Fibroblast of peridontal ligament (primary cell): ENCODE results near the gene EIF1B.

Experiments
- DNase-seq: peaks from one replicate; pipeline ENCODE4 v3.0.0-alpha.2; 2010; ENCODE audit errors: extremely low read depth

The EIF1B gene

DNA sequence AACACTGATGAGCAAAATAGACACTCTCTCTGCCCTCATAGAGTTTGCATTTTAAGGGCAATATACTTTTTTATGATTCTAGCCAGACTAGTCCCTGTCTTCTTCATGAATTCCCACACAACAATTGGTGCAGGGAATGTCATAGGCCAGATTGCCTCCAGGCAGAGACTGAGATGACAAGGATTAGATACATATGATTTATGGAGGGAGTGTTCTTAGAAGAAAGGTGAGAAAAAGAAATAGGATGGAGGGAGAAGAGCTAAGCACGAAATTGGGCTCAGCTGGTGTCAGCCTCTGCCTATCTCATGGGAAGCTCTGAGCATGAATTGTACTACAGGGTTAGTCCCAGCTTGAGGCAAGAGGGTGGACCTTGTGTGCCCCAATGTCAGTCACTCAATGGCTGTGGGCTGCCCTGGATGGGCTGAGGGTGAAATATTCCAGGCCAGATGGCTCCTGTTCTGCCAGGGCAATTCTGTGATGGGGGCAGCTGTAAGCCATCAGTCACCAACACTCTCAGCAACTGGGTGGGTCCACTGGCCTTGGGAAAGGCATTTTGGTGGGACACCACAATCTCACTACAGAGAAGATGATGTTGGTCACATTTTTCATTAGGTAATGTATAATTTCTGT, 31.1 kb downstream of the EIF1B start:
- DNase-seq, result no peak

- DNase-seq, result no peak
Measured at GRCh38 chr3:40341671-40342070, 32.2 kb downstream of the EIF1B start.

DNA sequence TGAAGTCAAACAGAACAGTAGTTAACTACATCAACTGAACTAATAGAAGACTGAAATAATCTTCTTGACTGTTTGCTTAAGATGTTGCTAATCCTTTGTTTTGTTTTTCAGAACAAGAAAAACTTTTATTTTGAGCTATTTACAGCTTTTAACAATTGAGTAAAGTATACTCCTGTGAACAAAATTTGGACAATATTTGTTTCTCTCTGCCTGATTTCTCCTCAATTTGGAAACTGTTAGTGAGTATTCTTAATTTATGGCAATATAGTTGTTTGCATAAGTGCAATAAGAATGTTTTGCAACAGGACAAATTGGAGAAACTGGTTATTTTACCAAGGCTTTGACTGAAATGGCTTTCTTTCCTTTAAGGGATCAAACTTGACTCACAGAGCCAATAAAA, 41.0 kb downstream of the EIF1B start:
- no peak for DNase-seq

DNA sequence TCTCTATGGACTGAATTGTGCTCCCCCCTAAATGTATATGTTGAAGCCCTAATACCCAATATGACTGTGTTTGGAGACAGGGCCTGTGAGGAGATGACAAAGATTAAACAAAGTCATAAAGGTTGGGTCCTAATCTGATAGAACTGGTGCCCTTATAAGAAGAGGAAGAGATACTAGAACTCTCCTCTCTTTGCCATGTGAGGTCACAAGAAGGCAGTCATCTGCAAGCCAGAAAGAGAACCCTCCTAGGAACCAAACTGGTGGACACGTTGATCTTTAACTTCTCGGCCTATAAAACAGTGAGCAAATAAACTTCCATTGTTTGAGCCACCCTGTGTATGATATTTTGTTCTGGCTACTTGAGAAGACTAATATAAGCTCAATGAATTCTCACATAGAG, 45.9 kb downstream of the EIF1B start:
- no peak for DNase-seq

- no peak for DNase-seq
Measured at GRCh38 chr3:40358454-40358853, 48.9 kb downstream of the EIF1B start.
